Measurements from ENCODE around the gene ZNF253. TPM values are rescaled to one million over a fixed set of nuclear protein-coding genes. Genes with fewer than 3 reads are reported as not detected.
"Not testable (repeated sequence)": the region's sequence is repeated elsewhere in the genome, so short reads cannot be mapped to it uniquely, and the experiment has no call there.

Gene ZNF253
- 6.1 to 9.3 TPM (median 7.6 TPM) in 3 replicates for total RNA-seq
- long read RNA-seq, partial matches to known transcripts = 0 of 4 reads
- long read RNA-seq, other reads (novel, unspliced or antisense) = 2 of 4 reads

- Mint-ChIP-seq H3K9me3 (ENCODE audit: low read depth) (peaks cover 14% of the 10 kb centered on the region), H3K27me3 (ENCODE audit: low read depth) (no peaks in the 10 kb centered on the region), H3K36me3 (ENCODE audit: low read depth) (peaks cover 8% of the 10 kb centered on the region), H3K27ac (ENCODE audit: unreplicated experiment) (peak within 1 kb of the TSS; percentile 100), H3K4me1 (ENCODE audit: low read depth) (peaks cover 20% of the 10 kb centered on the region), H3K4me3 (ENCODE audit: unreplicated experiment) (peak within 1 kb of the TSS; percentile 100)
- DNase-seq (ENCODE audit: low spot score) = peak; percentile 98
- TF ChIP-seq, protein P1, sequence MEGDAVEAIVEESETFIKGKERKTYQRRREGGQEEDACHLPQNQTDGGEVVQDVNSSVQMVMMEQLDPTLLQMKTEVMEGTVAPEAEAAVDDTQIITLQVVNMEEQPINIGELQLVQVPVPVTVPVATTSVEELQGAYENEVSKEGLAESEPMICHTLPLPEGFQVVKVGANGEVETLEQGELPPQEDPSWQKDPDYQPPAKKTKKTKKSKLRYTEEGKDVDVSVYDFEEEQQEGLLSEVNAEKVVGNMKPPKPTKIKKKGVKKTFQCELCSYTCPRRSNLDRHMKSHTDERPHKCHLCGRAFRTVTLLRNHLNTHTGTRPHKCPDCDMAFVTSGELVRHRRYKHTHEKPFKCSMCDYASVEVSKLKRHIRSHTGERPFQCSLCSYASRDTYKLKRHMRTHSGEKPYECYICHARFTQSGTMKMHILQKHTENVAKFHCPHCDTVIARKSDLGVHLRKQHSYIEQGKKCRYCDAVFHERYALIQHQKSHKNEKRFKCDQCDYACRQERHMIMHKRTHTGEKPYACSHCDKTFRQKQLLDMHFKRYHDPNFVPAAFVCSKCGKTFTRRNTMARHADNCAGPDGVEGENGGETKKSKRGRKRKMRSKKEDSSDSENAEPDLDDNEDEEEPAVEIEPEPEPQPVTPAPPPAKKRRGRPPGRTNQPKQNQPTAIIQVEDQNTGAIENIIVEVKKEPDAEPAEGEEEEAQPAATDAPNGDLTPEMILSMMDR (IDR thresholded peaks at IDR 0.05) = peak; percentile 49
These were observed at the start of gene ZNF253 for GRCh38 chr19:19865750-19866610. ZNF253 (plus strand) TSS chr19:19865882; CDS start chr19:19865997, 115 bp downstream.

GRCh38 chr19:19816679-19817078, 49.0 kb upstream of the ZNF253 start:
- H3K27me3 Mint-ChIP-seq (ENCODE audit: low read depth) = no peaks in the 10 kb centered on the region
- H3K4me3 Mint-ChIP-seq (ENCODE audit: unreplicated experiment) = no peak overlapping the region
- peaks cover 36% of the 10 kb centered on the region for H3K9me3 Mint-ChIP-seq (ENCODE audit: low read depth)
- peaks cover 6% of the 10 kb centered on the region for H3K4me1 Mint-ChIP-seq (ENCODE audit: low read depth)
- H3K36me3 Mint-ChIP-seq (ENCODE audit: low read depth) = peaks cover 51% of the 10 kb centered on the region
- TF ChIP-seq, protein P1 (IDR thresholded peaks at IDR 0.05) = no peak
- H3K27ac Mint-ChIP-seq (ENCODE audit: unreplicated experiment) = no peak overlapping the region
- DNase-seq (ENCODE audit: low spot score) = no peak

GRCh38 chr19:19817357-19817756, 48.3 kb upstream of the ZNF253 start:
- no peak overlapping the region for H3K27ac Mint-ChIP-seq (ENCODE audit: unreplicated experiment)
- peaks cover 47% of the 10 kb centered on the region for H3K36me3 Mint-ChIP-seq (ENCODE audit: low read depth)
- H3K4me3 Mint-ChIP-seq (ENCODE audit: unreplicated experiment) = no peak overlapping the region
- TF ChIP-seq, protein P1 (IDR thresholded peaks at IDR 0.05) = no peak
- no peak for DNase-seq (ENCODE audit: low spot score)
- H3K27me3 Mint-ChIP-seq (ENCODE audit: low read depth) = no peaks in the 10 kb centered on the region
- peaks cover 29% of the 10 kb centered on the region for H3K9me3 Mint-ChIP-seq (ENCODE audit: low read depth)
- H3K4me1 Mint-ChIP-seq (ENCODE audit: low read depth) = peaks cover 6% of the 10 kb centered on the region

DNA sequence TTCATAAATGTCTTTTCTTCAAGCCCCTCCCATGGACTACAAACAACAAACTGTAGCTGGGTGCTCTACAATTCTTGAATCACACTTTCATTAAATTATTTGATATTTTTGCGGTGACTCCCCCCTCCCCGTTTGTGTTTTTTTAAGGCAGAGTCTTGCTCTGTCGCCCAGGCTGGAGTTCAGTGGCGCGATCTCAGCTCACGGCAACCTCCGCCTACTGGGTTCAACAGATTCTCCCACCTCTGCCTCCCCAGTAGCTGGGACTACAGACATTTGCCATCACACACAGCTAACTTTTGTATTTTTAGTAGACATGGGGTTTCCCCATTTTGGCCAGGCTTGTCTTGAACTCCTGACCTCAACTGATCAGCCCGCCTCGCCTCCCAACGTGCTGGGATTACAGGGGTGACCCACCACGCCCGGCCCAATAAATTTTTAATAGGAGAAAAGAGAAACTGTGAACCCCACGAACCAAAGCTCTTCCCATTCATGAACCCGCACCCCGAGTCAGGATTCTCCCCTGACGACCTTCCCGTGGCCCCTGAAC, 44.8 kb upstream of the ZNF253 start:
- peaks cover 6% of the 10 kb centered on the region for H3K4me1 Mint-ChIP-seq (ENCODE audit: low read depth)
- peak overlapping the region; percentile 99 for H3K27ac Mint-ChIP-seq (ENCODE audit: unreplicated experiment)
- no peak for DNase-seq (ENCODE audit: low spot score)
- TF ChIP-seq, protein P1 (IDR thresholded peaks at IDR 0.05) = no peak
- H3K9me3 Mint-ChIP-seq (ENCODE audit: low read depth) = peaks cover 43% of the 10 kb centered on the region
- H3K4me3 Mint-ChIP-seq (ENCODE audit: unreplicated experiment) = peak overlapping the region; percentile 90
- H3K36me3 Mint-ChIP-seq (ENCODE audit: low read depth) = peaks cover 40% of the 10 kb centered on the region
- no peaks in the 10 kb centered on the region for H3K27me3 Mint-ChIP-seq (ENCODE audit: low read depth)

DNA sequence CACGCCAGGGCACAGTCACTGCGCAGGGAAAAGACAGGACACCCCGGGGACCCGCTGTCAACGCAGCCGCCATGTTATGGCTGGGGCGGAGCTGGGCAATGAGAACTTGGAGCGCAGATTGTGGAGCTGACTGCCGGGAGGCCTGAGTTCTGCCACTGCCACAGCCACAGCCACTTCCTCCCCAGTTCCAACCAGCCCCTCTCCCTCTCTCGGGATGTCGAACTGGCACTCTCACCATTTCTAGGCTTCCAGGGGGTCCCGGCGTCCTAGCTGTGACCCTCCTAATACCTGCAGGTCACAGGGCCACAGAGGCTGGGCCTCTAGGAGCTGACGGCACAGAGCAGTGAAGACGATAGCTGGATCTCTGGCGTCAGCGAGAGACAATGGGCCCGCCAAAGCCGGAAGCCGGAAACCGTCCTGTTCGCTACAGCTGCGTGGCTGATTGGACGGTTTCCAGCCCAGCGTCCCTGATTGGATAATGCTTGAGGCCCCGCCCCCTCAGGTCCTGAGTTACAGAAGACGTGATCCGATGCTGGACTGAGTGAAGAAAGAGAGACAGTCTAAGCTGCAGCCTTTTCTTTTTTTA, 44.2 kb upstream of the ZNF253 start, which contains the start of gene ZNF506:
TSS of gene ZNF506 (minus strand) at position 385 of the 586 bp plus-strand sequence. CDS start at position 238, 147 bp downstream.
- peaks cover 47% of the 10 kb centered on the region for H3K9me3 Mint-ChIP-seq (ENCODE audit: low read depth)
- no peaks in the 10 kb centered on the region for H3K27me3 Mint-ChIP-seq (ENCODE audit: low read depth)
- TF ChIP-seq, protein P1 (IDR thresholded peaks at IDR 0.05) = no peak
- peaks cover 42% of the 10 kb centered on the region for H3K36me3 Mint-ChIP-seq (ENCODE audit: low read depth)
- H3K4me3 Mint-ChIP-seq (ENCODE audit: unreplicated experiment) = peak within 1 kb of the TSS; percentile 90
- peaks cover 6% of the 10 kb centered on the region for H3K4me1 Mint-ChIP-seq (ENCODE audit: low read depth)
- peak; percentile 97 for DNase-seq (ENCODE audit: low spot score)
- H3K27ac Mint-ChIP-seq (ENCODE audit: unreplicated experiment) = peak within 1 kb of the TSS; percentile 99

GRCh38 chr19:19821976-19822375, 43.7 kb upstream of the ZNF253 start:
- DNase-seq (ENCODE audit: low spot score) = not testable (repeated sequence)
- peaks cover 46% of the 10 kb centered on the region for H3K36me3 Mint-ChIP-seq (ENCODE audit: low read depth)

More at GRCh38 chr19:19821976-19822375, 43.7 kb upstream of the ZNF253 start:
- not testable (repeated sequence) for H3K27me3 Mint-ChIP-seq (ENCODE audit: low read depth); H3K4me1 Mint-ChIP-seq (ENCODE audit: low read depth)
- peaks cover 52% of the 10 kb centered on the region for H3K9me3 Mint-ChIP-seq (ENCODE audit: low read depth)
- H3K4me3 Mint-ChIP-seq (ENCODE audit: unreplicated experiment) = peak overlapping the region; percentile 59
- peak overlapping the region; percentile 90 for H3K27ac Mint-ChIP-seq (ENCODE audit: unreplicated experiment)
